Measurements from ENCODE around the gene PTPN12. TPM values are rescaled to one million over a fixed set of nuclear protein-coding genes. Genes with fewer than 3 reads are reported as not detected.

The PTPN12 gene
- polyA plus RNA-seq, 1 donor from 2014 or later, result 49.5 TPM

DNA sequence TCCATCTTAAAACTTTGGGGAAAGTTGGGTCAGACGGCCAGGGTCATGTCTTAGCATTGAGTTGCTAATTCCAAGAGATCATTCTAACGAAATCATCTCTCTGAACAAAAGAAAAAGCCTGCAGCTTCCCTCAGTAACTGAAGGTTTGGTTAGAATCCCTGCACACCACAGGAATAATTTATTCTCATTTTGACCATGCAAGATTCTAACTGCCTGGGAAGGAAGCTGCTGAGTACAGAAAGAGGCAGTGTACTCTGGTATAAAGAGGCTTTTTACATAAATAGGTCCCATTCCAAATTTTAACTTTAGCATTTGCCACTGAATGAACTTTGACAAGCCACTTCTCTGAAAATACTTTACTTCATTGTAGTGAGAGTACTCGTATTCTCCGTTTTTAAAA is 82.2 kb downstream of the PTPN12 start:
- H3K9me3 ChIP-seq (ENCODE audit: low read length), result no peaks in the 10 kb centered on the region
- no peak overlapping the region for H3K9ac ChIP-seq (ENCODE audit: low read length)
- H3K27me3 ChIP-seq (ENCODE audit: insufficient read depth, low read depth, low read length), result no peaks in the 10 kb centered on the region
- no peak overlapping the region for H2AFZ ChIP-seq (ENCODE audit: low read depth, low read length)
- H3K4me2 ChIP-seq (ENCODE audit: low read length), result no peak overlapping the region
- no peak overlapping the region for H3K4me3 ChIP-seq (ENCODE audit: low read length)
- TF ChIP-seq EZH2 (IDR thresholded peaks at IDR 0.05; ENCODE audit: borderline replicate concordance, insufficient read depth, low read length, poor library complexity, severe bottlenecking) (no peak), SMC3 (conservative IDR thresholded peaks at IDR 0.05; ENCODE audit: poor library complexity) (no peak), EP300 (conservative IDR thresholded peaks at IDR 0.05; ENCODE audit: poor library complexity, severe bottlenecking) (no peak), POLR2AphosphoS5 (IDR thresholded peaks at IDR 0.05) (no peak), TAF1 (IDR thresholded peaks at IDR 0.05; ENCODE audit: low read depth) (no peak), RAD21 (conservative IDR thresholded peaks at IDR 0.05) (no peak), MXI1 (conservative IDR thresholded peaks at IDR 0.05; ENCODE audit: poor library complexity, severe bottlenecking) (no peak)
- TF ChIP-seq, protein P1, sequence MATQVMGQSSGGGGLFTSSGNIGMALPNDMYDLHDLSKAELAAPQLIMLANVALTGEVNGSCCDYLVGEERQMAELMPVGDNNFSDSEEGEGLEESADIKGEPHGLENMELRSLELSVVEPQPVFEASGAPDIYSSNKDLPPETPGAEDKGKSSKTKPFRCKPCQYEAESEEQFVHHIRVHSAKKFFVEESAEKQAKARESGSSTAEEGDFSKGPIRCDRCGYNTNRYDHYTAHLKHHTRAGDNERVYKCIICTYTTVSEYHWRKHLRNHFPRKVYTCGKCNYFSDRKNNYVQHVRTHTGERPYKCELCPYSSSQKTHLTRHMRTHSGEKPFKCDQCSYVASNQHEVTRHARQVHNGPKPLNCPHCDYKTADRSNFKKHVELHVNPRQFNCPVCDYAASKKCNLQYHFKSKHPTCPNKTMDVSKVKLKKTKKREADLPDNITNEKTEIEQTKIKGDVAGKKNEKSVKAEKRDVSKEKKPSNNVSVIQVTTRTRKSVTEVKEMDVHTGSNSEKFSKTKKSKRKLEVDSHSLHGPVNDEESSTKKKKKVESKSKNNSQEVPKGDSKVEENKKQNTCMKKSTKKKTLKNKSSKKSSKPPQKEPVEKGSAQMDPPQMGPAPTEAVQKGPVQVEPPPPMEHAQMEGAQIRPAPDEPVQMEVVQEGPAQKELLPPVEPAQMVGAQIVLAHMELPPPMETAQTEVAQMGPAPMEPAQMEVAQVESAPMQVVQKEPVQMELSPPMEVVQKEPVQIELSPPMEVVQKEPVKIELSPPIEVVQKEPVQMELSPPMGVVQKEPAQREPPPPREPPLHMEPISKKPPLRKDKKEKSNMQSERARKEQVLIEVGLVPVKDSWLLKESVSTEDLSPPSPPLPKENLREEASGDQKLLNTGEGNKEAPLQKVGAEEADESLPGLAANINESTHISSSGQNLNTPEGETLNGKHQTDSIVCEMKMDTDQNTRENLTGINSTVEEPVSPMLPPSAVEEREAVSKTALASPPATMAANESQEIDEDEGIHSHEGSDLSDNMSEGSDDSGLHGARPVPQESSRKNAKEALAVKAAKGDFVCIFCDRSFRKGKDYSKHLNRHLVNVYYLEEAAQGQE (IDR thresholded peaks at IDR 0.05; ENCODE audit: borderline replicate concordance), result no peak
- TF ChIP-seq, protein P2, sequence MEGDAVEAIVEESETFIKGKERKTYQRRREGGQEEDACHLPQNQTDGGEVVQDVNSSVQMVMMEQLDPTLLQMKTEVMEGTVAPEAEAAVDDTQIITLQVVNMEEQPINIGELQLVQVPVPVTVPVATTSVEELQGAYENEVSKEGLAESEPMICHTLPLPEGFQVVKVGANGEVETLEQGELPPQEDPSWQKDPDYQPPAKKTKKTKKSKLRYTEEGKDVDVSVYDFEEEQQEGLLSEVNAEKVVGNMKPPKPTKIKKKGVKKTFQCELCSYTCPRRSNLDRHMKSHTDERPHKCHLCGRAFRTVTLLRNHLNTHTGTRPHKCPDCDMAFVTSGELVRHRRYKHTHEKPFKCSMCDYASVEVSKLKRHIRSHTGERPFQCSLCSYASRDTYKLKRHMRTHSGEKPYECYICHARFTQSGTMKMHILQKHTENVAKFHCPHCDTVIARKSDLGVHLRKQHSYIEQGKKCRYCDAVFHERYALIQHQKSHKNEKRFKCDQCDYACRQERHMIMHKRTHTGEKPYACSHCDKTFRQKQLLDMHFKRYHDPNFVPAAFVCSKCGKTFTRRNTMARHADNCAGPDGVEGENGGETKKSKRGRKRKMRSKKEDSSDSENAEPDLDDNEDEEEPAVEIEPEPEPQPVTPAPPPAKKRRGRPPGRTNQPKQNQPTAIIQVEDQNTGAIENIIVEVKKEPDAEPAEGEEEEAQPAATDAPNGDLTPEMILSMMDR (IDR thresholded peaks at IDR 0.05; ENCODE audit: poor library complexity, severe bottlenecking), result no peak
- peaks cover 17% of the 10 kb centered on the region for H3K36me3 ChIP-seq (ENCODE audit: insufficient read depth, low read length)
- H4K20me1 ChIP-seq (ENCODE audit: insufficient read depth), result no peaks in the 10 kb centered on the region
- H3K9me2 ChIP-seq (ENCODE audit: insufficient read depth, low read length), result no peaks in the 10 kb centered on the region
- H3K79me2 ChIP-seq (replicated peaks; ENCODE audit: insufficient read depth, low read length), result no peaks in the 10 kb centered on the region
- H3F3A ChIP-seq (ENCODE audit: insufficient read depth, low read length, poor library complexity, severe bottlenecking), result no peaks in the 10 kb centered on the region
- H3K27ac ChIP-seq (ENCODE audit: low read length), result no peak overlapping the region

DNA sequence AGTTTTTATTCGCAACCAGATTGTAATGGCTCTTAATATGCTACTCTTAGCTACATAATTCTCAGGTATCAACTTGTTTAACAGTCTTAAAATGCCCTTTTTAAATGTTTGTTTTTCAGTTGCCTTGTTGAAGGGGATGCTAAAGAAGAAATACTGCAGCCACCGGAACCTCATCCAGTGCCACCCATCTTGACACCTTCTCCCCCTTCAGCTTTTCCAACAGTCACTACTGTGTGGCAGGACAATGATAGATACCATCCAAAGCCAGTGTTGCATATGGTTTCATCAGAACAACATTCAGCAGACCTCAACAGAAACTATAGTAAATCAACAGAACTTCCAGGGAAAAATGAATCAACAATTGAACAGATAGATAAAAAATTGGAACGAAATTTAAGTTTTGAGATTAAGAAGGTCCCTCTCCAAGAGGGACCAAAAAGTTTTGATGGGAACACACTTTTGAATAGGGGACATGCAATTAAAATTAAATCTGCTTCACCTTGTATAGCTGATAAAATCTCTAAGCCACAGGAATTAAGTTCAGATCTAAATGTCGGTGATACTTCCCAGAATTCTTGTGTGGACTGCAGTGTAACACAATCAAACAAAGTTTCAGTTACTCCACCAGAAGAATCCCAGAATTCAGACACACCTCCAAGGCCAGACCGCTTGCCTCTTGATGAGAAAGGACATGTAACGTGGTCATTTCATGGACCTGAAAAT is 89.7 kb downstream of the PTPN12 start:
- H3K9me3 ChIP-seq (ENCODE audit: low read length), result no peaks in the 10 kb centered on the region
- H3K79me2 ChIP-seq (replicated peaks; ENCODE audit: insufficient read depth, low read length), result peaks cover 4% of the 10 kb centered on the region
- H3F3A ChIP-seq (ENCODE audit: insufficient read depth, low read length, poor library complexity, severe bottlenecking), result no peaks in the 10 kb centered on the region
- H3K9me2 ChIP-seq (ENCODE audit: insufficient read depth, low read length), result no peaks in the 10 kb centered on the region
- peaks cover 28% of the 10 kb centered on the region for H3K36me3 ChIP-seq (ENCODE audit: insufficient read depth, low read length)
- H3K27ac ChIP-seq (ENCODE audit: low read length), result no peak overlapping the region
- H3K4me3 ChIP-seq (ENCODE audit: low read length), result no peak overlapping the region
- TF ChIP-seq POLR2AphosphoS5 (IDR thresholded peaks at IDR 0.05) (no peak), TAF1 (IDR thresholded peaks at IDR 0.05; ENCODE audit: low read depth) (no peak), MXI1 (conservative IDR thresholded peaks at IDR 0.05; ENCODE audit: poor library complexity, severe bottlenecking) (no peak), RAD21 (conservative IDR thresholded peaks at IDR 0.05) (no peak), SMC3 (conservative IDR thresholded peaks at IDR 0.05; ENCODE audit: poor library complexity) (no peak), EP300 (conservative IDR thresholded peaks at IDR 0.05; ENCODE audit: poor library complexity, severe bottlenecking) (no peak), EZH2 (IDR thresholded peaks at IDR 0.05; ENCODE audit: borderline replicate concordance, insufficient read depth, low read length, poor library complexity, severe bottlenecking) (no peak)
- TF ChIP-seq, protein P2 (IDR thresholded peaks at IDR 0.05; ENCODE audit: poor library complexity, severe bottlenecking), result no peak
- TF ChIP-seq, protein P1 (IDR thresholded peaks at IDR 0.05; ENCODE audit: borderline replicate concordance), result no peak
- no peaks in the 10 kb centered on the region for H3K27me3 ChIP-seq (ENCODE audit: insufficient read depth, low read depth, low read length)
- no peaks in the 10 kb centered on the region for H4K20me1 ChIP-seq (ENCODE audit: insufficient read depth)
- no peak overlapping the region for H3K9ac ChIP-seq (ENCODE audit: low read length)
- H3K4me2 ChIP-seq (ENCODE audit: low read length), result no peak overlapping the region
- H2AFZ ChIP-seq (ENCODE audit: low read depth, low read length), result no peak overlapping the region

Measured in neural cell (in vitro differentiated cells).